C1 segment of cervical spinal cord (tissue), 14 donors: ENCODE measurements around the gene PALD1.
"Not testable (repeated sequence)": the region's sequence is repeated elsewhere in the genome, so short reads cannot be mapped to it uniquely, and the experiment has no call there.

Experiments used
- DNase-seq, 14 donors: peaks; one replicate each; lab custom pipeline; 2025; lab: John Stamatoyannopoulos, UW

PALD1 gene

DNA sequence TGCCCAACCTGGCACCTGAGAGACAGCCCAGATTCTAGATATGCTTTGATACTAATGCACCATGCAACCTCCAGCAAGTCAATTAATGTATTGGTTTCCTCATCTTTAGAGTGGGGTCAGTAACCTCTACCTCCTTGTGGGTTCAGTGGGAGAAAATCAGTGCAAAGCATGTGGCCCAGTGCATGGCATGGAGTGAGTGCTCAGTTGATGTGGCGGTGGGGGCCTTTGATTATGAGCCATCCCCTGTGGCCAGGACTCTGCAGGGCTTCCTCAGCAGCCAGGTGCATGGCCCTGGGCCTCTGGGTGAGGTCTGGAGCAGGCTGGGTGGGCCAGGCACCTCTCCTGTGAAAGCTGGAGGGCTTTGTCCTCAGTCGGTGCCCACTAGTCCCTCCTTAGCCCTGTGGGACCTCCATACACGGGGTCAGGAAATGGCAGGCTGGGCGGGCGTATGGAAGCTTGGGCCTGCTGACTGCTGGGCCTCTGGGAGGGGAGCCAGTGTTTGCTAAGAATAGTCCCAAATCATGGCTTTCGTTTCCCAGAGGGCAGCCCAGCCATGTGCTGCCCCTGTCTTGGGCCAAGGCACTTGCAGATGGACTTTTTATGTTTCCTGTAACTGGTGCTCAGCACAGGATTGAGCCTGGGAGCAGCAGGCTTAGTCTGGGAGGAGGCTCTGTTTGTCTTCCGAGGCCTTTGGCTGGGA is 3.4 kb downstream of the PALD1 start:
- peak in 10 of 14 donors; percentile 19 to 97 (median 50) for DNase-seq

GRCh38 chr10:70482982-70483760 is 4.6 kb downstream of the PALD1 start:
- no peak for DNase-seq

DNA sequence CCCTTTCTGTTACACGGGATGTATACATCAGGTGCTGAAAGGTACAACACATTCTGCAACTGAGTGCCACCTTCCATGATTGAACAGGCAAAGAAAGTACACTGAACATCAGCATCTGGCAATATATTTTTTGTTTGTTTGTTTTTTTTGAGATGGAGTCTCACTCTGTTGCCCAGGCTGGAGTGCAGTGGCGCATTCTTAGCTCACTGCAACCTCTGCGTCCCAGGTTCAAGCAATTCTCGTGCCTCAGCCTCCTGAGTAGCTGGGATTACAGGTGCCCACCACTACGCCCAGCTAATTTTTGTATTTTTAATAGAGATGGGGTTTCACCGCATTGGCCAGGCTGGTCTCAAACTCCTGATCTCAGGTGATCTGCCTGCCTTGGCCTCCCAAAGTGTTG is 5.3 kb downstream of the PALD1 start:
- not testable (repeated sequence) for DNase-seq

DNA sequence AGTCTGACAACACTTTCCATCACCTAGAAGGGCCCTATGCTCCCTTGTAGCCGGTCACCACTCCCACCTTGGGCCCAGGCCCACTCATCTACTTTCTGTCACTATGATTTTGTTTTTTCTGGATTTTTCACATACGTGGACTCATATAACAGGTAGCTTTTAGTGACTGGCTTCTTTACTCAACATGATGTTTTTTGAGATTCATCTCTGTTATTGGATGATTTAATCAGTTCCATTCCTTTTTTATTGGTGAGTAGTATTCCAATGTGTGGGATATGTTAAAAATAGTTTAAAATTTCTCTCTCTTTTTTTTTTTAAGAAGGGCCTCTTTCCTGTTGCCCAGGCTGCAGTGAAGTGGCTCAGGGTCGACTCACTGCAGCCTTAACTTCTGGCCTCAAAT is 9.3 kb downstream of the PALD1 start:
- DNase-seq = no peak

GRCh38 chr10:70490142-70490541 is 11.6 kb downstream of the PALD1 start:
- no peak for DNase-seq

- DNase-seq = no peak
Observed at GRCh38 chr10:70491614-70492013, 13.0 kb downstream of the PALD1 start.

DNA sequence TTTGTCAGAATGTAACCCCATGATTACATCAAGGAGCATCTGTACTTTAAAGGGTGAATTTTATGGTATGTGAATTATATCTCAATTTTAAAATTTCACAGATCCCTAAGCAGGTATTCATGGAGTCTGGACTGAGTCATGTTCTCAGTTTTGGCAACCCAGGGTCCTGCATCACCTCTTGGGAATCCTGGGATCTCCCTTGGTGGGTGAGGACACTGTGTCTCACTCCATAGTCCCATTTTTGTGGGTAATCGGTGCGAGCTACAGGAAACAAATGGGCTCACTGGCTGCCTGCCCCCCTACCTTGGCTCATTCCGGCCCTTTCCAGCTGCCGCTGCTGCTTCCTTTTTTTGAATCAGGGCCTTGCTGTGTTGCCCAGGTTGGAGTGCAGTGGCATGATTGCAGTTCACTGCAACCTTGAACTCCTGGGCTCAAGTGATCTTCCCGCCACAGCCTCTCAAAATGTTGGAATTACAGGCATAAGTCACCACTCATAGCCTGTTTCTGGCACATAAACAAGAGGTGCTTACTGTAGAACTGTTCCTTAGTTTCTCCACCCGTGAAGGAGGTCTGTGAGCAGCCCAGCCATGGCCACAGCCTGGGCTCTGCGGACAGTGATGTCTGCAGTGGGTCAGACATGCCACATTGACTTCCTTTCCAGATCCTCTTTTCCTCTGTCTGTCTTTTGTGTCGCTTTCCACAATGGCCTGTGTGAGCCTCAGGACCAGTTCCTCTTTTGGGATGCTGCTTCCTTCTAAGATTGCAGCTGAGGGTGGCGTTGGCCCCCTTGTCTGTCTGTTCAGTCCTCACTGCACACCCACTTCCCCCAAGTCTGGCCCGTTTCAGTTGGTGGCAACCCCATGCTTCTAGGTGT is 14.5 kb downstream of the PALD1 start:
- peak in 4 of 14 donors; percentile 24 to 54 (median 30) for DNase-seq

DNA sequence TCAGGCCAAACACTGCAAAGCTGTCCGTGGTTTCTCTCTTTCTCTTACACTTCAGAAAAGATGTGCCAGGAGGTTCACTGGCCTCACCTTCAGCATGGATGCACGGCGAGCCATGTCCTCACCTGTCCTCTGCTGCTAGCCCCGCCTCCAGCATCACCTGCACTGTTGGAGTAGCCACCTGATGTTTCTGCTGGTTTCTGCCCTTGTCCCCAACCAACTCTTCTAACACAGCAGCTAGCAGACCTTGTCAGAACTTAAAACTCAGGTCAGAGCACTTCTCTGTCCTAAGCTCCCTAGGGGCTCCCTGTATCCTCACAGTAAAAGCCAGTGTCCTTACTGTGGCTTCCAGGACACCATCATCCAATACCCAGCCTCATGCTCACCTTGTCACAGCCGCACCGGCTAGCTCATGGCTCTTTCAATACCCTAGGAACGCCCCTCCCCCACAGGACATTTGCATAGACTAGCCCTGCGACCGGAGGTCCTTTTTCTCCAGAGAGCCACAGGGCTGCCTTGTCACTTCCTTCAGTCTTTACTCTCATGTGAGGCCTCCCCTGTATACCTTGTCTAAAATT is 15.2 kb downstream of the PALD1 start:
- DNase-seq = peak in 1 of 14 donors; percentile 13

GRCh38 chr10:70494536-70494935 is 16.0 kb downstream of the PALD1 start:
- no peak for DNase-seq

DNA sequence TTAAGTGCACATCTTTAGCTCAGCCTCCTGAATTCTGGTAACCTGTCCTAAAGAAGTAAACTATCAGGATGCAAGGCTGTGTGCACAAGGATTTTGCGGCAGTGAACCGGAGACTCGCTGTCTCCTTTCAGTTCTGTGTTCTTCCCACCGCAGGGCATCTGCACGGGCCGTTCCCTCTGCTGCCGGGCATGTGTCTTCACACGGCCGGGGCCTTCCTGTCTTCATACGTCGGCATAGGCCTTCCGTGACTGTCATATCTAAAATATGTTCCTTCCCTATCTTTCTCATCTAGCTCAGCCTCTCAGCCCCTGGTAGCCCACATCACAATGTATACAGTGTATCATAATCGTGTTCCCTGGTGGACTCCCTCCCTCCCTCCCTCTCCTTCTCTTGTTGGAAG is 16.4 kb downstream of the PALD1 start:
- DNase-seq = peak in 3 of 14 donors; percentile 21 to 45 (median 29)

- DNase-seq = no peak
Observed at GRCh38 chr10:70495691-70496261, 17.2 kb downstream of the PALD1 start.

GRCh38 chr10:70496341-70497119 is 18.0 kb downstream of the PALD1 start:
- DNase-seq = no peak

- DNase-seq = no peak
Observed at GRCh38 chr10:70497120-70497545, 18.6 kb downstream of the PALD1 start.

GRCh38 chr10:70498970-70499835 is 20.6 kb downstream of the PALD1 start:
- no peak for DNase-seq

DNA sequence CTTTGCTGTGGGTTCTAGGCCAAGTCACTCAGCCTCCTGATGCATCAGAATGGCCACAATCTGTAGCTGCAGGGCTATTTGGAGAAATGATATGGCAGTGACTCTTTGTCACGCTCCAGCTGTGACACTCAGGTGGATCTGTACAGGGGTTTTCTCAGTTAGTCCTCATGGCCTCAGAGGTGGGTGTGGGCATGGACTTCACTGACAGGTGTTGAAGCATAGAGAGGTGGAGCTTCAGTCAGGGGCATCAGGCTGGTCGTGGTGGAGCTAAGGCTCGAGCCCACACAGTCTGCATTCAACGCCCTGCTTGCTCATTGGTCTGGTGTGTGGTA is 21.2 kb downstream of the PALD1 start:
- DNase-seq = no peak

- DNase-seq = no peak
Observed at GRCh38 chr10:70500368-70500767, 21.8 kb downstream of the PALD1 start.

GRCh38 chr10:70500812-70501301 is 22.3 kb downstream of the PALD1 start:
- DNase-seq = no peak

DNA sequence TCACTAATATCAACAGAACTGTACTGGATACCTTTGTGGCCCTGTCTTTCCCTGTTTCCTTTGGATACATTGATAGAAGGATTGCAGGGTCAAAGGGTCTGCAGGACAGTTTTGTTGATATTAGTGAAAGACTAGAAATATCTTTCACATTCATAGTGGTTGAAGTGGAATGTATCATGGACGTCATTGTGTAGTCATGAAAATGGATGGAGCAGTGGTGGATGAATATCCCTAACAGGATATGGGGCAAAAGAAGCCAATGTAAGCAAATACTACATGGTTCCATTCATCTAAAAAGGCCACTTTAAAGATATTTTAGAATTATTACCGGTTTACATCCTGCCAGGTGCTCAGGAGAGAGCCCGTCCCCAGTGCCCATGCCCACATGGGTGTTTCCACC is 23.8 kb downstream of the PALD1 start:
- no peak for DNase-seq

DNA sequence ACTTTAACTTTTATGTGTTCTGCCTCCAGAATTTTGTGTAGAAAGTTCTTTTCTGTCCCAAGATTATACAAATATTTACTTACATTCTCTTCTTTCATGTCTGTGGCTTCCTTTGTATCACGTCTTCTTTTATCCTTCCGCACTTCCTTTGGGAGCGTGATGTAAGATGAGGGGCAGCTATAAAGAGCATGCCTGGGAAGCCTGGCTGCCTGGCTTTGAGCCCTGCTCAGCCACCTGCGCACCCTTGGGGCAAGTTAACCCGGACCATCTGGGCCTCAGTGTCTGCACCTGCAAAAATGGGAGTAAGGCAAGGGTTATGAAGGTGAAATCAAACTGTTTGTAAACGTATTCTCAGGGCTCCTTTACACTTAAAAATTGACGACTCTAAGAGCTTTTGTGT is 25.2 kb downstream of the PALD1 start:
- DNase-seq = peak in 1 of 14 donors; percentile 48
